ENCODE data around the gene IGSF1. TPM values are rescaled to one million over a fixed set of nuclear protein-coding genes. Genes with fewer than 3 reads are reported as not detected.

IGSF1 gene
- total RNA-seq, 2 experiments from 2014 or later = not detected

DNA sequence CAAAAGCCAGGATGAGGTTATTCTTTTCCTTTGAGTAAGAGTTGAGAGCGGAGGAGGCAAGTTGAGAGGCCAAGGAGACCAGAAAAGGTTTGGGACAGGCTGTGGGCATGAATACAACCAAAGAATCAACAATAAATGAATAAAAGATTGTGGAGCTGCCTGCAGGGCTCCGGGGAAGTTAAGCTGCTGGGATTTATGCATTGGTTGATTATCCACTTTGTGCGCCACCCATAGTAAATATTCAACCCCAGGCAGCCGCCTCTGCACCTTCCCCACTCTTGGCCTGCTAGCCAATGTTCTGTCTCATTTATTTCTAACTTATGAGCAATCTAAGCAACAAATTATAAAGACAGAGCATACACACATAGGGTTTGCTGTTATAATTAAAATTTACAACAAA is 28.2 kb upstream of the IGSF1 start:
- TF ChIP-seq, protein P1, sequence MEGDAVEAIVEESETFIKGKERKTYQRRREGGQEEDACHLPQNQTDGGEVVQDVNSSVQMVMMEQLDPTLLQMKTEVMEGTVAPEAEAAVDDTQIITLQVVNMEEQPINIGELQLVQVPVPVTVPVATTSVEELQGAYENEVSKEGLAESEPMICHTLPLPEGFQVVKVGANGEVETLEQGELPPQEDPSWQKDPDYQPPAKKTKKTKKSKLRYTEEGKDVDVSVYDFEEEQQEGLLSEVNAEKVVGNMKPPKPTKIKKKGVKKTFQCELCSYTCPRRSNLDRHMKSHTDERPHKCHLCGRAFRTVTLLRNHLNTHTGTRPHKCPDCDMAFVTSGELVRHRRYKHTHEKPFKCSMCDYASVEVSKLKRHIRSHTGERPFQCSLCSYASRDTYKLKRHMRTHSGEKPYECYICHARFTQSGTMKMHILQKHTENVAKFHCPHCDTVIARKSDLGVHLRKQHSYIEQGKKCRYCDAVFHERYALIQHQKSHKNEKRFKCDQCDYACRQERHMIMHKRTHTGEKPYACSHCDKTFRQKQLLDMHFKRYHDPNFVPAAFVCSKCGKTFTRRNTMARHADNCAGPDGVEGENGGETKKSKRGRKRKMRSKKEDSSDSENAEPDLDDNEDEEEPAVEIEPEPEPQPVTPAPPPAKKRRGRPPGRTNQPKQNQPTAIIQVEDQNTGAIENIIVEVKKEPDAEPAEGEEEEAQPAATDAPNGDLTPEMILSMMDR (IDR thresholded peaks at IDR 0.05) = no peak
- Histone ChIP-seq H3K4me1 (ENCODE audit: insufficient read depth, low read length) (no peaks in the 10 kb centered on the region), H3K27me3 (ENCODE audit: control insufficient read depth in 1 of 2, insufficient read depth in 2 of 2, low read length in 2 of 2) (no peaks in the 10 kb centered on the region), H3K9me3 (ENCODE audit: control insufficient read depth in 1 of 2, insufficient read depth in 1 of 2, low read length in 2 of 2) (no peaks in the 10 kb centered on the region), H3K36me3 (ENCODE audit: insufficient read depth, low read length) (no peaks in the 10 kb centered on the region), H3K4me3 (ENCODE audit: low read length) (no peak overlapping the region), H3K27ac (ENCODE audit: low read depth in 1 of 2, low read length in 2 of 2) (no peak overlapping the region)
- DNase-seq (no peak), ATAC-seq (ENCODE audit: poor library complexity) (no peak)
- Mint-ChIP-seq H3K4me1 (ENCODE audit: low read depth) (no peaks in the 10 kb centered on the region), H3K36me3 (ENCODE audit: low read depth) (no peaks in the 10 kb centered on the region), H3K27me3 (no peaks in the 10 kb centered on the region), H3K27ac (no peak overlapping the region), H3K4me3 (no peak overlapping the region), H3K9me3 (no peaks in the 10 kb centered on the region)
- POLR2A ChIA-PET = no interaction called here
- intact Hi-C loops (cut with DNase I, micrococcal nuclease) = no loop called here
- CTCF ChIA-PET = no interaction called here

DNA sequence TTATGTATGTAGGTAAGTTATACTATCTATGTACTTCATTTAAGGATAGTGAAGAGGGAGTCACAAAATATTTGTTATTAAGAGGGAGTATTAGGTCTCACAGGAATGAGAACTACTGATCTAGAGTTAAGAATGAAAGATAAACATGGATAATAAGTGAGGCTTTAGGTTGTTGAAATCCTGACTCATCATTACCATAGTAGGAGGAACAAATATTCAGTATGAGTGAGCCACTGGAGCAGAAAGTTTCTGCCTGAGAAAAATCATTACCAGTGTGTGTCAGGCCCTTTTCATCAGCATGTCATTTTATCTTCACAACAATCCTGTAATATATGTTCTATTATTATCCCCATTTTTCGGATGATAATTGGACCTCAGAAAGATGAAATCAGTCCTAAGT is 27.2 kb upstream of the IGSF1 start:
- H3K27ac ChIP-seq (ENCODE audit: low read depth in 1 of 2, low read length in 2 of 2) = no peak overlapping the region
- Mint-ChIP-seq H3K4me3 (no peak overlapping the region), H3K27me3 (no peaks in the 10 kb centered on the region), H3K9me3 (no peaks in the 10 kb centered on the region), H3K36me3 (ENCODE audit: low read depth) (no peaks in the 10 kb centered on the region), H3K4me1 (ENCODE audit: low read depth) (no peaks in the 10 kb centered on the region), H3K27ac (no peak overlapping the region)
- H3K4me1 ChIP-seq (ENCODE audit: insufficient read depth, low read length) = no peaks in the 10 kb centered on the region
- intact Hi-C loops (cut with DNase I, micrococcal nuclease) = no loop called here
- H3K9me3 ChIP-seq (ENCODE audit: control insufficient read depth in 1 of 2, insufficient read depth in 1 of 2, low read length in 2 of 2) = no peaks in the 10 kb centered on the region
- no peaks in the 10 kb centered on the region for H3K27me3 ChIP-seq (ENCODE audit: control insufficient read depth in 1 of 2, insufficient read depth in 2 of 2, low read length in 2 of 2)
- H3K36me3 ChIP-seq (ENCODE audit: insufficient read depth, low read length) = no peaks in the 10 kb centered on the region
- POLR2A ChIA-PET = no interaction called here
- CTCF ChIA-PET = no interaction called here
- DNase-seq (no peak), ATAC-seq (ENCODE audit: poor library complexity) (no peak)
- H3K4me3 ChIP-seq (ENCODE audit: low read length) = no peak overlapping the region
- TF ChIP-seq, protein P1 (IDR thresholded peaks at IDR 0.05) = no peak

DNA sequence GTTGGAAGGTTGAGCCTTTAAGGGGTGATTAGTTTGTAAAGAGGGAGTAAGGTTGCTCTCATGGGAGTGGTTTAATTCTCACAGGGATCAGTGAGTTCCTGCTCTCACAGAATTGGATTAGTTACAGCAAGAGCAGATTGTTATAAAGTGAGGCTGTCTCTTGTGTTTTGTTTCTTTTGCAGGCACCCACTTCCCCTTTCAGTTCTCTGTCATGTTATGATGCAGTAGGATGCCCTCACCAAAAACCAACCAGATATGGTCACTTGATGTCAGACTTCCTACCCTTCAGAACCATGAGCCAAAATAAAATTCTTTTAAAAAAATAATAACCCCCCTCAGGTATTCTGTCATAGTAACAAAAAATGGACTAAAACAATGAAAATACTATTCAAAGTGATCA is 19.9 kb upstream of the IGSF1 start:
- no peak for ATAC-seq (ENCODE audit: poor library complexity)
- Histone ChIP-seq H3K27me3 (ENCODE audit: control insufficient read depth in 1 of 2, insufficient read depth in 2 of 2, low read length in 2 of 2) (no peaks in the 10 kb centered on the region), H3K4me3 (ENCODE audit: low read length) (no peak overlapping the region), H3K9me3 (ENCODE audit: control insufficient read depth in 1 of 2, insufficient read depth in 1 of 2, low read length in 2 of 2) (no peaks in the 10 kb centered on the region), H3K4me1 (ENCODE audit: insufficient read depth, low read length) (no peaks in the 10 kb centered on the region), H3K36me3 (ENCODE audit: insufficient read depth, low read length) (no peaks in the 10 kb centered on the region), H3K27ac (ENCODE audit: low read depth in 1 of 2, low read length in 2 of 2) (no peak overlapping the region)
- CTCF ChIA-PET = no interaction called here
- Mint-ChIP-seq H3K4me1 (ENCODE audit: low read depth) (no peaks in the 10 kb centered on the region), H3K36me3 (ENCODE audit: low read depth) (no peaks in the 10 kb centered on the region), H3K27ac (no peak overlapping the region), H3K27me3 (no peaks in the 10 kb centered on the region), H3K4me3 (no peak overlapping the region), H3K9me3 (no peaks in the 10 kb centered on the region)
- TF ChIP-seq, protein P1 (IDR thresholded peaks at IDR 0.05) = no peak
- intact Hi-C loops (cut with DNase I, micrococcal nuclease) = no loop called here
- POLR2A ChIA-PET = no interaction called here
- no peak for DNase-seq

All from CD4-positive, alpha-beta T cell (primary cell).